Stimulated activated CD4-positive, alpha-beta T cell treated with anti-CD3 and anti-CD28 coated beads, Interleukin-1b, Interleukin-23, amount 100 ng/mL, for 4 hours (primary cell): ENCODE data around the gene HMGCS2.

Experiments
- DNase-seq, 2 donors: peaks; one replicate each; pipeline ENCODE4 v3.0.0-alpha.2; 2020; ENCODE audit warnings: low read depth in 2 of 2

The HMGCS2 gene

DNA sequence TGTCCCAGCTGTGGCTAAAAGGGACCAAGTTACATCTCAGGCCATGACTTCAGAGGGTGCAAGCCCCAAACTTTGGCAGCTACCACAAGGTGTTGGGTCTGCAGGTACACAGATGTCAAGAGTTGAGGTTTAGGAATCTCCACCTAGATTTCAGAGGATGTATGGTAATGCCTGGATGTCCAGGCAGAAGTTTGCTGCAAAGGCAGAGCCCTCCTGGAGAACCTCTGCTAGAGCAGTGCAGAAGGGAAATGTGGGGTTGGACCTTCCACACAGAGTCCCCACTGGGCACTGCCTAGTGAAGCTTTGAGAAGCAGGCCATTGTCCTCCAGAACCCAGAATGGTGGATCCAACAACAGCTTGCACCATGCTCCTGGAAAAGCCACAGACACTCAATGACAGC is 67.0 kb downstream of the HMGCS2 start:
- DNase-seq = no peak

DNA sequence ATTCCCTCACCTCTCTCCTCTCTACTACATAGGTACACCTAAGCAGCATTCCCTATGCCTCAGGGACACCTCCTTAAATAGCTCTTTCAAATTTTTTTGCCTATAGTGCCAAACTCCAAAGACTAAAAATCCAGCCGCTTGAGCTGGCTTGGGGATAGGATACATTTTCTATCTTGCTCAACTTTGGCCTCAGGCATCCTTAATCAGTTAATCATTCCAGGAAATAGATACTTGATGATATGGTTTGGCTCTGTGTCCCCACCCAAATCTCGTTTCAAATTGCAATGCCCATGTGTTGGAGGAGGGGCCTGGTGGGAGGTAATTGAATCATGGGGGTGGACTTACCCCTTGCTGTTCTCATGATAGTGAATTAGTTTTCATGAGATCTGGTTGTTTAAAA is 68.4 kb downstream of the HMGCS2 start:
- DNase-seq = no peak
